Upper lobe of left lung (tissue), 4 donors: Measurements from ENCODE around the gene IPCEF1.

ENCODE experiments used
- EP300 ChIP-seq, 4 donors: sonication (generic); formaldehyde crosslinking; IDR thresholded peaks; one replicate each; pipeline ENCODE4 v1.5.1; 2017; ENCODE audit warnings: antibody characterized with exemption in 4 of 4, control low read depth in 2 of 4
- POLR2A ChIP-seq, 4 donors: fragments of 450-650 bp; IDR thresholded peaks; one replicate each; pipeline ENCODE4 v1.5.1; 2016 to 2017; ENCODE audit warnings: antibody characterized with exemption in 4 of 4, mild to moderate bottlenecking in 2 of 4
- POLR2AphosphoS5 ChIP-seq, 2 donors: sonication (generic); formaldehyde crosslinking; IDR thresholded peaks; one replicate each; pipeline ENCODE4 v1.5.1; 2017; ENCODE audit warnings: antibody characterized with exemption in 2 of 2
- TF ChIP-seq, protein P1 (sequence below), 6 experiments: fragments of 450-650 bp in 4 of 6; fragments of 200-600 bp in 2 of 6; sonication (generic) in 2 of 6; IDR thresholded peaks; one replicate each; pipeline ENCODE4 v1.5.1; 2016 to 2019; ENCODE audit warnings: antibody characterized with exemption in 6 of 6

DNA sequence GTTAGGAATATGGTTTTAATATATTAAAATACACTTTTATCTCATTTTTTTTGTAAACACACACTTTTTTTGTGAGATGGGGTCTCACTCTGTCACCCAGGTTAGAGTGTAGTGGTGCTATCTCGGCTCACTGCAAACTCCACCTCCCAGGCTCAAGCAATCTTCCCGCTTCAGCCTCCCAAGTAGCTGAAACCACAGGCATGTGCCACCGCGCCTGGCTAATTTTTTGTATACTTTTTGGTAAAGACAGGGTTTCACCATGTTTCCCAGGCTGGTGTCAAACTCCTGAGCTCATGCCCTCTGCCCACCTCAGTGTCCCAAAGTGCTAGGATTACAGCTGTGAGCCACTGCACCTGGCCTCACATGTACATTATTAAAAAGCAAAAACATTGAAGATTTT lies 10.8 kb downstream of the IPCEF1 start:
- no peak for TF ChIP-seq POLR2A (IDR thresholded peaks at IDR 0.05)
- TF ChIP-seq, protein P1, sequence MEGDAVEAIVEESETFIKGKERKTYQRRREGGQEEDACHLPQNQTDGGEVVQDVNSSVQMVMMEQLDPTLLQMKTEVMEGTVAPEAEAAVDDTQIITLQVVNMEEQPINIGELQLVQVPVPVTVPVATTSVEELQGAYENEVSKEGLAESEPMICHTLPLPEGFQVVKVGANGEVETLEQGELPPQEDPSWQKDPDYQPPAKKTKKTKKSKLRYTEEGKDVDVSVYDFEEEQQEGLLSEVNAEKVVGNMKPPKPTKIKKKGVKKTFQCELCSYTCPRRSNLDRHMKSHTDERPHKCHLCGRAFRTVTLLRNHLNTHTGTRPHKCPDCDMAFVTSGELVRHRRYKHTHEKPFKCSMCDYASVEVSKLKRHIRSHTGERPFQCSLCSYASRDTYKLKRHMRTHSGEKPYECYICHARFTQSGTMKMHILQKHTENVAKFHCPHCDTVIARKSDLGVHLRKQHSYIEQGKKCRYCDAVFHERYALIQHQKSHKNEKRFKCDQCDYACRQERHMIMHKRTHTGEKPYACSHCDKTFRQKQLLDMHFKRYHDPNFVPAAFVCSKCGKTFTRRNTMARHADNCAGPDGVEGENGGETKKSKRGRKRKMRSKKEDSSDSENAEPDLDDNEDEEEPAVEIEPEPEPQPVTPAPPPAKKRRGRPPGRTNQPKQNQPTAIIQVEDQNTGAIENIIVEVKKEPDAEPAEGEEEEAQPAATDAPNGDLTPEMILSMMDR (IDR thresholded peaks at IDR 0.05): no peak
- TF ChIP-seq POLR2AphosphoS5 (IDR thresholded peaks at IDR 0.05): no peak
- no peak for TF ChIP-seq EP300 (IDR thresholded peaks at IDR 0.05)
